ENCODE data around the gene CD200.

GRCh38 chr3:112357930-112358780 lies 25.2 kb downstream of the CD200 start:
- no peak for TF ChIP-seq REST (IDR thresholded peaks at IDR 0.05)
- no peak for TF ChIP-seq EP300 (IDR thresholded peaks at IDR 0.05)
- TF ChIP-seq PHF8 (IDR thresholded peaks at IDR 0.05; ENCODE audit: borderline replicate concordance, low read depth) = no peak
- TF ChIP-seq CTCF (IDR thresholded peaks at IDR 0.05) = no peak
- no peak for TF ChIP-seq MAX (IDR thresholded peaks at IDR 0.05)
- no peak for TF ChIP-seq CBX2 (IDR thresholded peaks at IDR 0.05; ENCODE audit: borderline replicate concordance, low read depth)
- no peak for TF ChIP-seq SMC3 (IDR thresholded peaks at IDR 0.05)
- TF ChIP-seq BCL3 (IDR thresholded peaks at IDR 0.05) = no peak
- TF ChIP-seq SREBF2 (IDR thresholded peaks at IDR 0.05) = no peak
- no peak for TF ChIP-seq POLR2A (IDR thresholded peaks at IDR 0.05; ENCODE audit: low read length)
- TF ChIP-seq RCOR1 (IDR thresholded peaks at IDR 0.05; ENCODE audit: low read depth, low read length) = no peak
- TF ChIP-seq NR3C1 (IDR thresholded peaks at IDR 0.05) = no peak
- TF ChIP-seq MAFK (IDR thresholded peaks at IDR 0.05; ENCODE audit: partially characterized antibody) = no peak
- TF ChIP-seq ESRRA (IDR thresholded peaks at IDR 0.05; ENCODE audit: borderline replicate concordance, low read length) = no peak

All from A549 (cell line).